Trophoblast cell (in vitro differentiated cells and primary cell): ENCODE measurements around the gene ZBTB20.

Experiments
- DNase-seq, 2 donors: peaks; one replicate each; pipeline ENCODE4 v3.0.0-alpha.2; 2016
- H2AFZ ChIP-seq: 2 replicates; pipeline ENCODE4 v1.6.1; 2013; ENCODE audit warnings: low read length, moderate library complexity, mild to moderate bottlenecking; ENCODE audit not compliant: insufficient read depth, poor library complexity
- H2AK5ac ChIP-seq: 2 replicates; pipeline ENCODE4 v1.6.1; 2013; ENCODE audit warnings: mild to moderate bottlenecking, low read length
- H2BK120ac ChIP-seq: 2 replicates; pipeline ENCODE4 v1.6.1; 2013; ENCODE audit warnings: low read length, mild to moderate bottlenecking, moderate library complexity; ENCODE audit not compliant: insufficient read depth, poor library complexity
- H2BK12ac ChIP-seq: 2 replicates; pipeline ENCODE4 v1.6.1; 2013; ENCODE audit warnings: mild to moderate bottlenecking, low read length, moderate library complexity
- H2BK5ac ChIP-seq: 2 replicates; pipeline ENCODE4 v1.6.1; 2013; ENCODE audit warnings: low read length, low read depth, moderate library complexity, mild to moderate bottlenecking; ENCODE audit not compliant: poor library complexity
- H3K14ac ChIP-seq: 2 replicates; pipeline ENCODE4 v1.6.1; 2013; ENCODE audit warnings: mild to moderate bottlenecking, low read length
- H3K18ac ChIP-seq: 2 replicates; pipeline ENCODE4 v1.6.1; 2013; ENCODE audit warnings: mild to moderate bottlenecking, low read length
- H3K23ac ChIP-seq: 2 replicates; pipeline ENCODE4 v1.6.1; 2013; ENCODE audit warnings: low read length
- H3K27ac ChIP-seq: 2 replicates; pipeline ENCODE4 v1.5.1; 2013; ENCODE audit warnings: low read depth, mild to moderate bottlenecking, inconsistent platforms, low read length, moderate library complexity
- H3K27me3 ChIP-seq: 2 replicates; pipeline ENCODE4 v1.6.1; 2013; ENCODE audit warnings: inconsistent platforms, mild to moderate bottlenecking, low read length, moderate library complexity; ENCODE audit not compliant: insufficient read depth
- H3K36me3 ChIP-seq, 2 experiments: 1 replicate in 1 of 2; 2 replicates in 1 of 2; pipeline ENCODE4 v1.6.1; 2013; ENCODE audit warnings: low read length in 2 of 2, mild to moderate bottlenecking in 2 of 2, moderate library complexity in 1 of 2; ENCODE audit not compliant: insufficient read depth in 2 of 2, control insufficient read depth in 1 of 2
- H3K4ac ChIP-seq: 2 replicates; pipeline ENCODE4 v1.6.1; 2013; ENCODE audit warnings: low read depth, mild to moderate bottlenecking, low read length, moderate library complexity
- H3K4me1 ChIP-seq, 2 experiments: 1 replicate in 1 of 2; 2 replicates in 1 of 2; pipeline ENCODE4 v1.6.1; 2013; ENCODE audit warnings: low read length in 2 of 2, mild to moderate bottlenecking in 2 of 2, moderate library complexity in 1 of 2; ENCODE audit not compliant: insufficient read depth in 2 of 2, control insufficient read depth in 1 of 2
- H3K4me2 ChIP-seq: 2 replicates; pipeline ENCODE4 v1.6.1; 2013; ENCODE audit warnings: inconsistent platforms, mild to moderate bottlenecking, low read length, moderate library complexity
- H3K4me3 ChIP-seq: 2 replicates; pipeline ENCODE4 v1.5.1; 2013; ENCODE audit warnings: mild to moderate bottlenecking, low read depth, low read length, inconsistent platforms
- H3K79me1 ChIP-seq: one replicate; pipeline ENCODE4 v1.6.1; 2013; ENCODE audit warnings: low read length
- H3K79me2 ChIP-seq: 2 replicates; pipeline ENCODE4 v1.6.1; 2013; ENCODE audit warnings: low read length, mild to moderate bottlenecking; ENCODE audit not compliant: control insufficient read depth, insufficient read depth, poor library complexity
- H3K9ac ChIP-seq: 2 replicates; pipeline ENCODE4 v1.6.1; 2013; ENCODE audit warnings: mild to moderate bottlenecking, low read length
- H3K9me3 ChIP-seq: 2 replicates; pipeline ENCODE4 v1.6.1; 2013; ENCODE audit warnings: low read depth, mild to moderate bottlenecking, control low read depth, inconsistent platforms, low read length; ENCODE audit not compliant: insufficient read depth
- H4K12ac ChIP-seq: 2 replicates; pipeline ENCODE4 v1.6.1; 2013; ENCODE audit warnings: low read depth, mild to moderate bottlenecking, low read length, moderate library complexity
- H4K8ac ChIP-seq: 2 replicates; pipeline ENCODE4 v1.6.1; 2013; ENCODE audit warnings: low read depth, mild to moderate bottlenecking, low read length, moderate library complexity
- H4K91ac ChIP-seq: one replicate; pipeline ENCODE4 v1.6.1; 2013; ENCODE audit warnings: low read depth, mild to moderate bottlenecking, low read length, moderate library complexity
- WGBS: extraction: QIAGEN DNeasy Blood & Tissue Kit; methylation state at CpG from one replicate; pipeline ENCODE4 v1.1.7; 2013; ENCODE audit warnings: missing lambda C conversion rate; ENCODE audit not compliant: insufficient read length, insufficient coverage; ENCODE audit errors: extremely low coverage; 5-methylcytosine and 5-hydroxymethylcytosine counted together

Gene ZBTB20

GRCh38 chr3:114490829-114491228, 656.3 kb downstream of the ZBTB20 start:
- Histone ChIP-seq H3K9ac (no peak overlapping the region), H3K4me2 (no peak overlapping the region), H2AK5ac (no peak overlapping the region), H2BK12ac (no peak overlapping the region), H3K4me1 (no peaks in the 10 kb centered on the region), H2BK120ac (no peak overlapping the region), H3K23ac (no peak overlapping the region), H3K36me3 (no peaks in the 10 kb centered on the region), H4K8ac (no peak overlapping the region), H3K79me1 (no peaks in the 10 kb centered on the region), H3K18ac (no peak overlapping the region), H3K79me2 (no peaks in the 10 kb centered on the region), H3K14ac (no peak overlapping the region), H2BK5ac (no peak overlapping the region), H2AFZ (no peak overlapping the region), H3K4me3 (no peak overlapping the region), H3K27me3 (no peaks in the 10 kb centered on the region), H4K12ac (no peak overlapping the region), H3K27ac (no peak overlapping the region), H3K9me3 (no peaks in the 10 kb centered on the region), H3K4ac (no peak overlapping the region), H4K91ac (no peak overlapping the region)
- DNase-seq: no peak
- no CpG with 5 or more reads among the region's 1 CpG for WGBS

- Histone ChIP-seq H2BK5ac (no peak overlapping the region), H3K27me3 (no peaks in the 10 kb centered on the region), H2BK120ac (no peak overlapping the region), H3K36me3 (no peaks in the 10 kb centered on the region), H2AFZ (no peak overlapping the region), H3K4me3 (no peak overlapping the region), H3K9me3 (no peaks in the 10 kb centered on the region), H3K79me1 (no peaks in the 10 kb centered on the region), H3K79me2 (no peaks in the 10 kb centered on the region), H3K14ac (no peak overlapping the region), H3K18ac (no peak overlapping the region), H4K91ac (no peak overlapping the region), H4K12ac (no peak overlapping the region), H3K23ac (no peak overlapping the region), H4K8ac (no peak overlapping the region), H3K4ac (no peak overlapping the region), H3K9ac (no peak overlapping the region), H2BK12ac (no peak overlapping the region), H2AK5ac (no peak overlapping the region), H3K4me2 (no peak overlapping the region), H3K4me1 (no peaks in the 10 kb centered on the region), H3K27ac (no peak overlapping the region)
- WGBS: no CpG with 5 or more reads among the region's 8 CpGs
- no peak for DNase-seq
Observed at GRCh38 chr3:114487502-114487901, 659.6 kb downstream of the ZBTB20 start.

- no peak overlapping the region for H2AK5ac ChIP-seq
- DNase-seq: no peak
- H3K36me3 ChIP-seq: no peaks in the 10 kb centered on the region
- no peak overlapping the region for H3K9ac ChIP-seq
- H3K27me3 ChIP-seq: no peaks in the 10 kb centered on the region
- H3K4me1 ChIP-seq: no peaks in the 10 kb centered on the region
- H2BK5ac ChIP-seq: no peak overlapping the region
- H3K4me2 ChIP-seq: no peak overlapping the region
- no peak overlapping the region for H3K27ac ChIP-seq
- no peaks in the 10 kb centered on the region for H3K9me3 ChIP-seq
- H4K8ac ChIP-seq: no peak overlapping the region
- H2BK120ac ChIP-seq: no peak overlapping the region
- no peak overlapping the region for H2AFZ ChIP-seq
- no peak overlapping the region for H3K18ac ChIP-seq
- no peaks in the 10 kb centered on the region for H3K79me1 ChIP-seq
- no peak overlapping the region for H3K4ac ChIP-seq
- no peak overlapping the region for H3K4me3 ChIP-seq
- H3K14ac ChIP-seq: no peak overlapping the region
- no peak overlapping the region for H3K23ac ChIP-seq
- H2BK12ac ChIP-seq: no peak overlapping the region
- H4K91ac ChIP-seq: no peak overlapping the region
- H4K12ac ChIP-seq: no peak overlapping the region
- no peaks in the 10 kb centered on the region for H3K79me2 ChIP-seq
- no CpG with 5 or more reads among the region's 3 CpGs for WGBS
Observed at GRCh38 chr3:114484919-114485318, 662.2 kb downstream of the ZBTB20 start.

GRCh38 chr3:114481113-114481512, 666.0 kb downstream of the ZBTB20 start:
- Histone ChIP-seq H4K8ac (no peak overlapping the region), H3K4me2 (no peak overlapping the region), H3K27me3 (no peaks in the 10 kb centered on the region), H3K4me1 (no peaks in the 10 kb centered on the region), H3K23ac (no peak overlapping the region), H4K12ac (no peak overlapping the region), H3K9me3 (no peaks in the 10 kb centered on the region), H3K36me3 (no peaks in the 10 kb centered on the region), H3K18ac (no peak overlapping the region), H3K27ac (no peak overlapping the region), H3K79me1 (no peaks in the 10 kb centered on the region), H2BK5ac (no peak overlapping the region), H3K9ac (no peak overlapping the region), H3K4ac (no peak overlapping the region), H4K91ac (no peak overlapping the region), H2BK120ac (no peak overlapping the region), H3K4me3 (no peak overlapping the region), H3K14ac (no peak overlapping the region), H2BK12ac (no peak overlapping the region), H2AK5ac (no peak overlapping the region), H3K79me2 (no peaks in the 10 kb centered on the region), H2AFZ (no peak overlapping the region)
- no CpG with 5 or more reads among the region's 7 CpGs for WGBS
- DNase-seq: no peak
